Loucy (cell line): ENCODE data around the gene CEP128.

Experiments
- CTCF ChIP-seq: fragments of 200-600 bp; sonication (generic); conservative IDR thresholded peaks from 2 replicates; pipeline ENCODE4 v1.5.1; 2014; ENCODE audit warnings: mild to moderate bottlenecking, antibody characterized with exemption, low read length
- EZH2phosphoT487 ChIP-seq: fragments of 200-600 bp; IDR thresholded peaks from 2 replicates; pipeline ENCODE4 v1.6.1; 2018; ENCODE audit warnings: antibody characterized with exemption, mild to moderate bottlenecking, moderate library complexity, borderline replicate concordance

- no peak for TF ChIP-seq CTCF
- TF ChIP-seq EZH2phosphoT487 = no peak
These were observed 436.8 kb downstream of the CEP128 start for GRCh38 chr14:80504781-80505180.
